Stimulated activated CD8-positive, alpha-beta memory T cell treated with anti-CD3 and anti-CD28 coated beads, Interleukin-15, amount 100 ng/mL, for 48 hours (primary cell): Measurements from ENCODE around the gene NEK4.

Experiments used
- DNase-seq, 2 donors: peaks; one replicate each; pipeline ENCODE4 v3.0.0-alpha.2; 2020; ENCODE audit warnings: low read depth in 2 of 2

The NEK4 gene

DNA sequence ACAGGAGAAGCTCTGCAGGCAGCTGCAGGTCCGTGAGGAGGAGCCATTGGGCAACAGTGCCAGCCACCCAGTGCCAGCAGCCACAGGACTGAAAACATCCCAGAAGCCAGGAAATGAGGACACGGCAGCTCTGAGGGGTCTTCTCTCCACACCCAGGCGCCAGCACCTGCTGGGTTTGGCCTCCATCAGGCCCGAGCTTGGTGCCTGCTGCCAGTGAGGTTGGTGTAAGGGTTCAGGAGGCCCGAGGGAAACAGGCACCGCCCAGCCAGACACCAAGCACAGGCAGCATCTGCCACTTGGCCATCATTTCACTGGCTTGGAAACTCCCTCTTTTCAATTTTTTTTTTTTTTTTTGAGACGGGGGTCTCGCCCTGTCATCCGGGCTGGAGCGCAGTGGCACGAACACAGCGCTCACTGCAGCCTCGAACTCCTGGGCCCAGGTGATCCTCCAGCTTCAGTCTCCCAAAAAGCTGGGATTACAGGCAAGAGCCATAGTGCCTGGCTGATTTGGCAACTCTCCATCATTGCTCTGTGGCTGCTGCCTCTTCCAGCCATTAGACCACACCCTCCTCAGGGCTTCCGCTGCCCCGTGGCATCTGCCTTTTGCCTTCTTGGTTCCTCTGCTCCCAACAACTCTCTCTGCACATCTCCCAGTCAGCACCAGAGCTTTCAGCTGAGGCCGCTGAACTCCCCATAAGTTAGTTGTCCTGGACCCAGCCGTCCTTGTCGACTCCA is 22.4 kb upstream of the NEK4 start:
- no peak for DNase-seq

DNA sequence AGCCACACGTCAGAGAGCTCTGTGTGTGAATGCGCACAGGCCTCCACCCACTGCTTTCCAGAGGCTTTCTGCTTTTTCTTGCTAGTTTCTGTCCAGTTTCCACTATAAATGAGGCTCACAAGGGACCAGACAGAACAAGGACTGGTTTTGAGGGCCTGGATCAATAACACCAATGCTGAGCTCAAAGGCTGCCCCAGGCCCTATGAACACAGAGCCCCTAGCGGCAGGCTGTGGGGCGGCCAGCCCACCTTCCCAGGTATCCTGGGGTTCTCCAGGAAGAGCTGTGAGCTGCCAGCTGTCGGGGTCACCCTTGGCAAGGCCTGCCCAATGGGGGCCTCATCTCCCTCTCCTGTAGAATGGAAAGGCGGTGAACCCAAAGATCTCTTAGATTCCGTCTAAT is 21.7 kb upstream of the NEK4 start:
- no peak for DNase-seq

DNA sequence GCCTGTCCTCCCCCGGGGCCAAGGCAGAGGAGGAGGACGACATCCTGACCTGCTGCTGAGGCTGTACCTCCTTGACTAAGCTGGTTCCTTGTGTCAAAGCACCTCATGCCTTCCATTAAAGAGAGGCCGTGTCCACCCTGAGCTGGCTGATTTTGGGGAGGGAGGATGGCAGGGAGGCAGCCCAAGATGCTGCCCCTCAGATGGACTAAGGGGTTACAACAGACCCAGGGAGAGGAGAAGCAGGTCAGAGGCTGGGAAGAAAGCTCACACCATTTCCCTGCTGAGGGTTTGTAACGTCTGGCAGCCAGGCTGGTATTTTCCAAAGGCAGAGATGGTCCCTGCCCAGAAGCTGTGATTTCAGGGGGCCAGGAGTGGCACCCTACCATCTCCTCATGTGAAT is 21.2 kb upstream of the NEK4 start:
- DNase-seq = no peak

DNA sequence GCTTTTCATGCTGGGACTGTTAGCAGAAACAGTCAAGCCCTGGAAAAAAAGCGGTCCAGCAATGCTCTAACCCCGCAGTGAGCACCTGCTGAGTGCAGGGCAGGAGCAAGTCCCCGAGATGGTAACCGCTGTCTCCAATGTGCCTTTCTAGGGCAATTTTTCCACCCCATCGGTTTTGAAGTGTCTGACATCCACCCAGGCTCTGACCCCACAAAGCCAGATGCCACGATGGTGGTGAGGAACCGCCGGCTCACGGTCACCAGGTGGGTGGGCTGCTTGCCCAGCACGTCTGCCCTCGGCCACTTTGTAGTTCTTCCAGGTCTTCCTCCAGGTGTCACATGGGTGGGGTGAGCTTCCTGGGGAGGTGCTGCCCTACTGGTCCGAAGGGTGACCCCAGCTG is 20.6 kb upstream of the NEK4 start:
- no peak for DNase-seq

DNA sequence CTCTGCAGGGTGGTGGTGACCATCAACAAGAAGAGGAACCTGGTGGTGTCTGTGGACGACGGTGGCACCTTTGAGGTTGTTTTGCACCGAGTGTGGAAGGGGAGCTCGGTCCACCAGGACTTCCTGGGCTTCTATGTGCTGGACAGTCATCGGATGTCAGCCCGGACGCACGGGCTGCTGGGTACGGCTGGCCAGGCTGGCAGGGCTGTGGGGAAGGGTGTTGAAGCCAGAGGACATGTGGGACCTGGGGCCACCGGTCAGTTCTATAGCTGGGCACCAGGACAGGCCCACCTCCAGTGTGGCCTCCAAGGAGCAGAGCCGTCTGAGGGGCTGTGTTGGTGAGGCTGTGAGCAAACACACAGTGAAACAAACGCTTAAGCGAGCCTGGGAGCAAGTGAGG is 20.0 kb upstream of the NEK4 start:
- DNase-seq = no peak

DNA sequence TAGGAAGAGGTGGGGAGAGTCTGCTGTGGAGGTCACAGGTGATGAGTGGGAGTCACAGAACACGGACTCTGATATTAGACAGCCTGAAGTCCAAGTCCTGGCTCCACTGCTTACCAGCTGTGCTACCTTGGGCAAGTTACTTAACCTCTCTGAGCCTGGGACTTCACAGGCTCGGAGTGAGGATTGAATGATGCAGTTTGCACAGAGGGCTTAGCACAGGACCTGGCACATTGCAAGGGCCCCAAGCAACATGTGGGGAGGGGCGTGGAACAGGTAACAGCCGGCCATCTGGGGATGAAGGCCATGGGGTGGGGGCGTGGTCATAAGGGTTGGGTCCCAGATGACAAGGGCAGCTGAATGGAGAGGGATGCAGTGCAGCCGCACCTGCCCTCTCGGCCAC is 19.6 kb upstream of the NEK4 start:
- DNase-seq = no peak

DNA sequence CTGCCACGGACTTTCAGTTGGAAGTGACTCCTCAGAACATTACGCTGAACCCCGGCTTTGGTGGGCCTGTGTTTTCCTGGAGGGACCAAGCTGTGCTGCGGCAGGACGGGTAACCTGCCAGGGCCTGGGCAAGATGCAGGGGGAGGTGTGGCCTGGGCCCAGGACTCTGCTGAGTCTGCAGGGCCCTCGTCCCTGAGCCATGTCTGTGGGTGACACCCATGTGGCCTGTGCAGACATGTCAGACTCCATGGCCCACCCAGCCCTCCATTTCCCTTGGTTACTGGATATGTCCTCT is 19.0 kb upstream of the NEK4 start:
- DNase-seq = no peak

DNA sequence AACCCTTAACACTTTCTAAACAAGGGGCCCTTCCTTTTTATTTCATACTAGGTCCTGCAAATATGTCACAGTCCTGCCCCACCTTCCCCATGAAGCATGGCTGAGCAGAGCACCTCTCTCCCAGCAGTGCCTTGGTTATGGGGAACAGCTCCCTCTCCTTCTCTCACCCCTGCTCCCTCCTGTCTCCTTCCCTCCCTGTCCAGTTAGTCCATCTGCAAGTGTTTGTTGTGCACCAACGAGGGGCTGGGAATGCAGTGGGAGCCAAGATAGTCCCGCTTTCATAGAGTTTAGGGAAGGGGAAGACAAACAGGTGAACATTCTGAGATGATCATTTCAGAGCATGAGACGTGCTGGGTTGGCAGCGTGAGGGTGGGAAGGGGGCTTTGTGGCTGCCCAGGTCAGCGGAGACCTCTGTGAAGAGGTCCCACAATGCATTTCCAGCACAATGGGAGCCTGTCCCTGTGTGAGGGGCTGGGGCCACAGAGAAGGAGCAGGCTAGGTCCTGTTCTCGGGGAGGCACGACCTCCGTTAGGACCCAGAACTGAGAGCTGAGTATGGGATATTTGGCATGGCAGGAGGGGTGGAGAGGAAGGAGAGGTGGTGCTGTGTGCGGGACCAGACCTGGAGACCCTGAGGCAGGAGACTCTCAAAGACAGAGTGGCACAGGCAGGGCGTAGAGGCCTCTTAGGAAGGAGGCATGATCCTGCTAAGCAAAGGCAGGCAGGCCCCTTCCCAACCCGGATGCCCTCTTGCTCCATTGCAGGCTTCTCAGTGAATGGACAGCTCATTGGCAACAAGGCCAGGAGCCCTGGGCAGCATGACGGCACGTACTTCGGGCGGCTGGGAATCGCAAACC is 18.4 kb upstream of the NEK4 start:
- DNase-seq = no peak

DNA sequence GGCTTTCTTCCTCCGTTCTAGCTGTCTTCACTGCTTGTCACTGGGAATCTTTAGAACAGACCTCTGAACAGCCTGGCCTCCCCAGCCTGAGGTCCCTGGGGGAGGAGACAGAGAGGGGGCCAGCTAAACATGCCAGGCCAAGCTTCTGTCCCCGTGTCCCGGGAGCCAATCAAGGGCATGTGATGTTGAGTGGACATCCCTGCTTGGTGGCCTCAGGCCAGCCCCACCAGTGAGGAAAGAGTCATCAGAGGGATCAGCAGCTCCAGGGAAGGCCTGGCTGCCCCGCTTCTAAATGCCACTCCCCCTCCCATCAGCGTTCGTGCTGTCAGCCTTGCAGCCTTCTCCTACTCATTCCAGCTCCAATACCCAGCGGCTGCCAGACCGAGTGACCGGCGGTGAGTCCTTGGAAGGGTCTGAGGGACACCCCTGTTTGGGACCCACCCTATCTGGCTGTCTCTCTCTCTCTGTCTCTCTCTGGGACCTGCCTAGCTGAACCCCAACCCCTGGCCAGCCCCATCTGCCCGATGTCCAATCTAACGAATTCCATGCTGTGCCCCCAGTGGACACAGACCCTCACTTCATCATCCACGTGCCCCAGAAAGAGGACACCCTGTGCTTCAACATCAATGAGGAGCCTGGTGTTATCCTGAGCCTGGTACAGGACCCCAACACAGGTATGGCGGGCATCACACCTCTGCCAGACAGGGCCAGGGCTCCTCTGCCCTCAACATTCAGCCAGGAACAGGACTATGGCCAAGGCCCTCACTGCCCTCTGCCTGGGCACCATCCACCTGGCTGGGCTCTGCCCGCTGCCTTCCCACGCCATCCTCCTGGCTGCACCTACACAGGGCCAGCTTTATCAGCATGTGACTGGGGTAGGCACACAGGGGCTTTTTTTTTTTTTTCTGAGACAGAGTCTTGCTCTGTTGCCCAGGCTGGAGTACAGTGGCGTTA is 17.2 kb upstream of the NEK4 start:
- DNase-seq = no peak

DNA sequence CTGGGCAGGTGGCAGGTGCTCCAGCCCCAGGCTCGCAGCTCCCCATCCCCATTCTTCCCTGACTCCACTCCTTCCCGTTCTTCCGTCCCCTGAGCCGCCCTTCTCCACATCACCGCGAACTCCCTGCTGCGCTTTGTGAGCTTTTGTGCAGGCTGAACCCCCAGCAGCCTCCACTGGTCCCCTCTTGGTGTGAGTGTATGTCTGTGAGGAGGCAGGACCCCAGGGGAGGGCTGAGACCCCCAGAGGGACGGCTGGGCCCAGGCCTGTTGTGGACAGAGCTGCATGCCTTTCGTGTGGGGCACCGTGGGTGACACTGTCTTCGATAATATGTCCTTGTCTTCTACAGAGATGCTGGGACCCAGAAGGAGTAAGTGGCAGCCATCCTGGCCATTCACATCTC is 16.5 kb upstream of the NEK4 start:
- DNase-seq = no peak

DNA sequence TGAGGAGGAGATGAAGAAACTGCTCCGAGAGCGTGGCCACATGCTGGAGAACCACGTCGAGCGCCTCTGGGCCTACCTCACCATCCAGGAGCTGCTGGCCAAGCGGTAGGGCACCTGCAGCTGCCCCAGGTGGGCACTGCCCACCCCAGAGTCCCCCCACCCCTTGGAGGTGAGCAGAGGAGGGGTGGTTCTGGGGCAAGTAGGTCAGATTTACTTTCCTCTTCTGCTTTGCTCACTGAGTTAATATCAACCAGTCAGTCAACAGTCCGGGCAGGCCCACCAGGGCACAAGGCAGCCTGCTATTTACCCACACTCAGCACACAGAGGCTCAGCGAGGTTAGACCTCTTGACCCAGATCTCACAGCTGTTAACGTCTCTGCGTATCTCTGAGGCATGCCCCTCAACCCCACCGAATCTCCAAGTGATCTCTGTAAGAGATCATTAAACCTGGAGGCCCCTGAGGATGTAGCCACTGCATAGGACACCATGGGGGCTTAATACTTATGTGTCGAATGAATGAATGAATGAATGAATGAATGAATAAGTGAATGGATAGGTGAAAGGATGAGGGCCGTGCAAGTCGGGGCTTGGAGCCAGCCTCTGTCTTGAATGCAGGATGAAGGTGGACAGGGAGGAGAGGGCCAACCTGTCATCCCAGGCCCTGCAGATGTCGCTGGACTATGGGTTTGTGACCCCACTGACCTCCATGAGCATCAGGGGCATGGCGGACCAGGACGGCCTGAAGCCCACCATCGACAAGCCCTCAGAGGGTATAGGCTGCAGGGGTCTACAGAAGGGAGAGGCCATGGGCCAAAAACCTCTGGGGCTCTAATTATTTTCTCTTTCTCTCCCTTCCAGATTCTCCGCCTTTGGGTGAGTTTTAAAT is 15.8 kb upstream of the NEK4 start:
- no peak for DNase-seq

DNA sequence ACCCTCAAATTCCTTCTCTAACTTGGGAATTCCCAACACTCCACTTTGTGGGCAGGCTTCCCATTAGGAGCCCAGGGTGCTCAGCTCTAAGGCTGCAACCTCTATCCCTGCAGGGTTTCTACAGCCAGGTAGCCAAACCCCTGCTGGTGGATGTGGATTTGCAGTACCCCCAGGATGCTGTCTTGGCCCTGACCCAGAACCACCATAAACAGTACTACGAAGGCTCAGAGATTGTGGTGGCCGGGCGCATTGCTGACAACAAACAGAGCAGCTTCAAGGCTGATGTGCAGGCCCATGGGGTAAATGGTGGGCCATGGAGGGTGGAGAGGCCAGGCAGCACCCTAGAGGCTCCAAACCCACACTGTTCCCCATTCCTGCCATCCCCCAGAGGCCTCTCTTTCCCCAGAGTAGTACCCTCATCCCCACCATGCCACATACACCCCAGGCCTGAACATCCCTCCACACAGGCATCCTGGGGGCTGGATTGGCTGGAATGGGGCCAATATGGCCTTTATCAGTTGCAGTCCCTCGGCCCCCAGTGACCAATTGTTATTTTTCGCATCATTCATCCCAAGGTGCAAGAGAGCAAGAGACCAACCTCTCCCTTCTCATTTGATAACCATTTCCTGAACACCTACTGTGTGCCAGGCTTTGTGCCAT is 14.3 kb upstream of the NEK4 start:
- DNase-seq = no peak

DNA sequence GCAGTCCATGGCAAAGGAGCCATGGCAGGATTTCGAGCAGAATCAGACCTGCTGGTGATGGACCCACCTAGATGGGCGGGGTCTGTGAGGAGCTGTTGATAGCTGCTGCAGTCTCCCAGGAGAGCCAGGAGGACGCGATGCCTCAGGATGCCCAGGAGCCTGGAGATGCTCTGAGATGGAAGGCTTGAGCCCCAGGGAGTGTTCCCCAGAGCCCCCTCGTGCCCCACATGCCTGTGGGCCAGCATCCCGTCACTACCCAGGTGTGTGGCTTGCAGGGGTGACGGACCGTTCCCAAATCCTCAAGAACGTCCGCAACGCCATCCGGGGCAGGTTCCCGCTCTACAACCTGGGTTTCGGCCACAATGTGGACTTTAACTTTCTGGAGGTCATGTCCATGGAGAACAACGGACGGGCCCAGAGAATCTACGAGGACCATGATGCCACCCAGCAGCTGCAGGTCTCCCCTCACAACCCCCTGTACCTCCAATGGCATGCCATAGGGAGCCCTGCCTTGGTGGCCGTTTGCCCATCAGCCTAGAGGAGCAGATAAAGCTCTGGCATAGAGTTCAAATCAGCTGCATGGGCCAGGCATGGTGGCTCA is 13.4 kb upstream of the NEK4 start:
- no peak for DNase-seq

DNA sequence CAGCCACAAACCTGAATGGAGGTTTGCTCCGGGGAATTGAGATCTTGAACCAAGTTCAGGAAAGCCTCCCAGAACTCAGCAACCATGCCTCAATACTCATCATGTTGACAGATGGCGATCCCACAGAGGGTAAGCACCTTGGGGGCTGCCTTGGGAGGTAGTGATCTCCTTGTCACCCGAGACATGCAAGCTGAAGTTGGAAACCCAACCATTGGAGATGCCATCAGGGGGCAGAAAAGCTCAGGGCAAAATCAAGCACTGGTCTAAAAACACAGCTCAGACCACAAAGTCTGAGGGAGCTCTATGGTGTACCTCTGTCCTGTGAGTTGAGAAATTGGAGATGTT is 12.4 kb upstream of the NEK4 start:
- DNase-seq = no peak

DNA sequence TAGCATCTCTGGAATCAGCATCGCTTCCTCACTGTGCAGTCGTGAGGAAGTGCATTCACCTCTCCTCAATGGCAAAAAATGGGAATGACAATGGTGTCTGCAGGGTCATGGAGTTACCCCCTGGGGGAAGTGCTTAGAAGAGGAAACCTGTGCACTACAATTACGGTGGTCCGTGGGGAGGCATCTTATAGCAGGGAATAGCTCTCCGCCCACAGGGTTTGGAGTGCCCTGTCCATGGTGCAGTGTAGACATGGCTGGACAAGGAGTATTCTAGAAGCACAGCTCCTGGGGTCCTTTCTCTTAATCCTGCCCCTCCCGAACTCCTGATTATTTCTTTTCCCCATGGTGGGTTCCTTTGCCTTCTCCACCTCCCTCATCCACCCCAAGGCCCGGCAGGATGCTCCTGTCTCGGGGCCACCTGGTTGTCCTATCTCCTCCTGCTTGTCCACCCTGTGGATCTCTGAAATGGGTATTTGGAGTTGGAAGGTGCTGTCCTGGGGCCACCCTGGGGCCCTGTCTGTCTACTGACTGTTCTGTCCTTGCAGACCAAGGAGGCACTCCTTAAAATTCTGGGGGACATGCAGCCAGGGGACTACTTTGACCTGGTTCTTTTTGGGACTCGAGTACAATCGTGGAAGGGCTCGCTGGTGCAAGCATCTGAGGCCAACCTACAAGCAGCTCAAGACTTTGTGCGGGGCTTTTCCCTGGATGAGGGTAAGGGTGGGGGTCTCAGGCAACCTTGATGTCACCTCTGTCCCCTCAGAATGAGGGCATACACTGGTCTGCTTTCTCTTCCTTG is 11.9 kb upstream of the NEK4 start:
- DNase-seq = no peak

DNA sequence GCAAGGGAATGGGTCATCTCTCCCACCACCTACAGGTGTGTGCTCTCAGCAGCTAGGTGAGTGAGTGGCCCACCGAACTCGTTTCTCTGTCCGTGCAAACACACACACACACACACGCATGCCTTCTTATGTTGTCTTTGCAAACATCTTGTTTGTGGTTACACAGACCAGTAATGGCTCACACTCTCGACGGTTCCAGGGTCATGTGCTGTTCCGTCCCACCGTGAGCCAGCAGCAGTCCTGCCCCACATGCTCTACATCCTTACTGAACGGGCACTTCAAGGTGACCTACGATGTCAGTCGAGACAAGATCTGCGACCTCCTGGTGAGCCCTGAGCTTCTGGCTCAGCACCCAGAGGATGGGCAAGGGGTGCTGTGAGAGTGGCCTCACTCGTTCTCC is 11.0 kb upstream of the NEK4 start:
- DNase-seq = no peak

DNA sequence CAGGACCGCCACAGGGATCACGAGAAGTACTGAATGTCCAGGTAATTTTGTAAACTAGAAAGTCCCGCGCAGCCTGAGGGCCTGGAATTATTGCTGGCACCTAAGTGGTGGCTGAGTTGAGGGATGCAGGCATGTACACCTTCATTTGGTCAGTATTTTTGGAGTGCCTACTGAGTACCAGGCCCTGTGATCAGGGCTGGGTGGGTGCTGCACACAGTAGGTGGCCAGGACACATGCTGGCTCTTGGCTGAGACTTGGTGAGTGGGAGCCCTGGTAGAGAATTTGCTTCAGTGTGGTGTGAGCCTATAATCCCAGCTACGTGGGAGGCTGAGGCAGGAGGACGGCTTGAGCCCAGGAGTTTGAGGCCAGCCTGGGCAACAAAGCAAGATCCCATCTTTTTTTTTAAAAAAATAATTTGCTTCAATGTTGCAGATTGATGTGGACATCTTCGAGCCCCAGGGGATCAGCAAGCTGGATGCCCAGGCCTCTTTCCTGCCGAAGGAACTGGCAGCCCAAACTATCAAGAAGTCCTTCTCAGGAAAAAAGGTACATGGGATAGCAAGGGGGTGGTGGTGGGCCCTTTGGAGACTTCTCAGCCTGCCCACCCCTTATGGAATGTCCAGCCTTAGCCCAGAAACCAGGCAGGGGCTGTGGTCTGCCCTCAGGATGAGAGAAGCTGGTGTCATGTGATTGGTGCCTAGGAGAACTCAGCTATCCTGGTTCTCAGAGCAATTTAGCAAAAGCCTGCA is 9.3 kb upstream of the NEK4 start:
- no peak for DNase-seq

DNA sequence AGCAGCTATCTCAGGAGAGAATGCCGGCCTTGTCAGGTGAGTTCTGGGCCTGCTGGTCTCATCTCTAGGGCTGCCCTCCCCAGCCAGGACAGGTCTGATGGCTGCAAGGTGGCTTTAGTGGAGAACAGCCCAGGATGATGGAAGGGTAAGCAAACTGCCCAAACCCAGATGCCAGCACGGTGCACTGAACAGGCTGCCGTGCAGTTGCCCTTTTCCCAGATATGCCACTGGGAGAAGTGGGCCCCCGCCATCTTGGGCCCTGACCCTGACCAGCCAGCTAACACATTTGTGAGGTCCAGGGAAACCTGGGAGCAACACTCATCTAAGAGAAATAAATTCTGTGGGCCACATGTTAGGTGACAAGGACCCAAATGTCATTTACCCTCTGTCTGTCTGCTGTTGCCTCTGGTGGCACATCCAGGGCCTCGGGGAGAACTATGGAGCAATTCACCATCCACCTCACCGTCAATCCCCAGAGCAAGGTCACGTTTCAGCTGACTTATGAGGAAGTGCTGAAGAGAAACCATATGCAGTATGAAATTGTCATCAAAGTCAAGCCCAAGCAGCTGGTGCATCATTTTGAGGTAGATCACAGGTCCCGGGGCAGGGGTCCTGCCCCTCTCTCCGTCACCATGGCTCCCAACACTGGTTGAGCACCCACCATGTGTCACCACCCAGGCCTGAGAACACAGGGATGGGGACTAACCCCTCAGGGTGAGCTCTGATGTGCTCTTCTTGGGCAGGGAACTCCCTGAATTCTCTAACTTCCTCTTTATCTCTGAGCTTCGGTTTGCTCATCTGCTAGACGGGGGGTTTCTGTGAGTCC is 8.5 kb upstream of the NEK4 start:
- no peak for DNase-seq
